SK-N-DZ (cell line): ENCODE data around the gene BAZ2B.

Experiments
- small RNA-seq, 2 experiments: library from RNA; depleted of rRNA; stranded (forward); fragments of <200 nt; gene quantifications; one replicate each; pipeline ENCODE3, GENCODE V24; 2014

BAZ2B gene

Small RNAs within 50 kb of the gene (small RNA-seq; reads per million reads assigned to genes)
- gene RF00019, result 0 reads per million in 2 experiments
